CD4-positive, alpha-beta T cell treated with Interleukin-15 for 4 hours (primary cell): ENCODE data around the gene GOLGA6L7.
"Not testable (repeated sequence)": the region's sequence is repeated elsewhere in the genome, so short reads cannot be mapped to it uniquely, and the experiment has no call there.

Experiments used
- DNase-seq: peaks from one replicate; pipeline ENCODE4 v3.0.0-alpha.2; 2020; ENCODE audit warnings: low spot score

GOLGA6L7 gene

DNA sequence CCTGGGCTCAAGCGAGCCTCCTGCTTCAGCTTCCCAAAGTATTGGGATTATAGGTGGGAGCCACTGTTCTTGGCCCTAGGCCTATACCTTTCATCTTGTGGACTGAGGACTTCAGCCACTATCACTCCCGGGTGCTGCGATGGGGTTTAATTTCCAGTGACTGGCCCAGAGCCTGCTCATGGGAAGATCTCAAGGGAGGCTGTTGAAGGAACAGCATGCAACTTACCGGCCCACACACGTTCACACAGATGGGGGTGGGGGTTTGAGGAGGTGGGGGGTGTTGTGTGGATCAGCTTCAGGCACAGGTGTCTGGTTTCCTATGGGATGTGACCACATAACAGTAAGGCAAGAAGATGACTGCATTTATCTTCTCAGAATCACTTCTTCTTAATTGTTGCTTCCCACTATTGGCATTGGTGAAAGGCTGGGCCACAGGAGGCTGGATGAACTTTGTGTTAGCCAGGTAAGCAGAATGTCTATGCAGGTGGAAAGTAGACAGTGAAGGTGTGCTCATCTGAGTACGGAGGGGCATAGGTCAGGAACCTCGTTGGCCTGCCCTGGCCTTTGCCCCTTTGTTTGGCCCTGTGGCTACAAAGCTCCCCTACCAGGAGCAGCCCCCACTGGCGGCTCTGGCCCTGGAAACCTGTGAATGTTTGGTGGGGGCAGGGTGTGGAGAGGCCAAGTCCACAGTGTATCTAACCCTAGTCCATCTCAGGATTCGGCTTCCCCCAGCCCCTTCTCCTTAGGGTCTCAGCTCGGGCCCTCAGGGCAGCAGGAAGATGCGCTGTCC lies 35.9 kb upstream of the GOLGA6L7 start:
- no peak for DNase-seq

DNA sequence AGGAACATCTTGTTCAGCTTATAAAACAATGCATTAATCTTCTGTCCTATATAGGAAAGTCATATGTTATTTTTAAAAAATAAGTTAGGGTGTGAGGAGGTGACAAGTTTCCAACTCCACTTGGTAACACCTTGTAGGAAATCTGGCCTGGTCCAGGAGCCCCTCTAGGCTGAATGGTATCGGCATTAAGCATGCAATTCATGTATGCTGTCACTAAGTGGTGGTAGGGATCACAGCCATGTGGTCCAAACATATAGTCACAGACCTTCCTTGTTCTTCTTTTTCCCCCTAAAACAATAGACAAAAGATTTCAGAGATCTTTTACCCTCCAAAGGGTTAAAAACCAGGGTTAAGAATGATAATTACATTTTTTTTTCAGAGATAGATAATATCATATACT lies 33.2 kb upstream of the GOLGA6L7 start:
- DNase-seq: no peak

DNA sequence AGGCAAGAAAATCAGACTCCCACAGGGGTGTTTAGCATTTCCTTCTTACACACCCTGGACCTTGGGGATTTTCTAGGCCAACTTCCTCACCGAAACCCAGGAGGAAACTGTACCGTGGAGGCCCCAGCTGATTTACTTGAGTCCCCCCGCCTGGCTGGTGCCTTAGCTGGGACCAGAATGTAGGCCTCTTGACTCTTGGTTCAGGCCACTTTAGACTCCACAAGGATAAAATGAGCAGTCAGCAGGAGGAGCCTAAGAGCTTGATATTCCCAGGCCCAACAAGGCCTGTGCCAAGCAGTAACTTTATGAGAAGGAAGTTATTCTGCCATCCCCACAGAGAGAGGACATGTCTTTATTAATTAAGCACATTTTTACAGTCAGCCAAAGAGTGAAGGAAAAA lies 32.7 kb upstream of the GOLGA6L7 start:
- DNase-seq: no peak

DNA sequence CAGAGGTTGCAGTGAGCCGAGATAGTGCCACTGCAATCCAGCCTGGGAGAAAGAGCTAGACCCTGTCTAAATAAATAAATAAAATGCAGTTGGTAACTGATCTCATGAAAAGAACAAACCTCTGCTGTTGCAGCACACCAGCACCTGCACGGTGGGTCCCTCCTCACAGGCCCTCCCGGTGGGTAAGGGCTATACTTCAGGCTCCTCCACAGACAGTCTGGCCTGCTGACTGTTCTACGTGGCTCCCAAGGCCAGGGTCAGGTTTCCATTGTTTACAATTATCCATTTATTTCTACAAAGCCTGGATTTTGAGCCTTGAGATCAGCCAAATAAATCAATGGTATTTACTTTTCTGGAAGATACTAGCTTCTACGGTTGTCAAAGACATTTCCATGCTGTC lies 32.2 kb upstream of the GOLGA6L7 start:
- DNase-seq: no peak

DNA sequence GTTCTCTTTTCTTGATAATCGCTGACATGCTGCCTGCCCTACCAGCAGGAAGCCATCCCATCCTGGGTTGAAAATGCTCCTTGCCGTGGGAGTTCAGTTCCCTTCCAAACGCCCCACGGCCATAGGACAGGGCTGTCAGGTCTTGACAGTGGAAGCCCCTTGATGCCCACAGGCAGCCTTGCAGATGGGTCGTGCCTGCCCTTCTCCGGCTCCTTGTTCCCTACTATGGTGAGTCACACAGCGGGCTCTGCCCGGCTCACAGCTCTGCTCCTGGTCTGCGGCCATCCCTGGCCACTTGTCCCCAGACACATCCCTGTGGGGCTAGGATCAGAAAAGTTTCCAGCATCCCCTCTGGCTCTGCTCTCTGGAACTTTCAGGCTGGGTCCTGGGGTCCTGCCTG lies 31.1 kb upstream of the GOLGA6L7 start:
- DNase-seq: no peak

DNA sequence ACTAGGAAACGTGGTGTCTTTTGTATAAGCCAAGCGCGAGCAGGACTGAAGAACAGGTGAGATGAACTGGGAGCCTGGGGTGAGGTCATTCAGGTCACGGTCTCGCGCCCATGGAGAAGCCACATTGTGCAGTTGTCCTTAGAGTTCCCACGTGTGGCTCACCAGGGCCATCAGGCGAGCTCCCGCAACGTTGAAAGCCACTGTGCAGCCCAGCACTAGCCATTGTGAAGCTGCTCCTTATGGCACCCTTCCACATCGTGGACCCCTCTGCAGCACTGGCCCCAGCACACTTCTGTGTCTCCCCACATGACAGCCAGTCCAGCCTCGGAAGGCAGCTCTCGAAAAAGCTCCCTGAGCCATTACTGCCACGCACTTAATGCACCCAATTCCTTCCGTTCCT lies 29.8 kb upstream of the GOLGA6L7 start:
- no peak for DNase-seq

DNA sequence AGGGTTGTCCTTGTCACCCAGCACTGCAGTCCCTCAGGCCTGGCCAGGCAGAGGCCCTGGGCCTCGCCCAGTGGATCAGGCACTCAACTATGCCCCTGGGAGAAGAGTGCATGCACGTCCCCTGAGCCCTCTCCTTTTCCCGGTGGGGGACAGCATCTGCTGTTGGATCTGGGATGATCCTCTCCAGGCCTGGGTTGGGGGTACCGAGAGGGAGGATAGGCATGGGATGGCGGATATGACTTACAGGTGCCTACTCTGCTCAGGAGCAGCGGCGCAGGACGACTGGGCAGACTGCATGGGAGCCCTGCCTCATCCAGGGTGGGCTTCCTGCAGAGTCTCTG lies 28.4 kb upstream of the GOLGA6L7 start:
- no peak for DNase-seq

DNA sequence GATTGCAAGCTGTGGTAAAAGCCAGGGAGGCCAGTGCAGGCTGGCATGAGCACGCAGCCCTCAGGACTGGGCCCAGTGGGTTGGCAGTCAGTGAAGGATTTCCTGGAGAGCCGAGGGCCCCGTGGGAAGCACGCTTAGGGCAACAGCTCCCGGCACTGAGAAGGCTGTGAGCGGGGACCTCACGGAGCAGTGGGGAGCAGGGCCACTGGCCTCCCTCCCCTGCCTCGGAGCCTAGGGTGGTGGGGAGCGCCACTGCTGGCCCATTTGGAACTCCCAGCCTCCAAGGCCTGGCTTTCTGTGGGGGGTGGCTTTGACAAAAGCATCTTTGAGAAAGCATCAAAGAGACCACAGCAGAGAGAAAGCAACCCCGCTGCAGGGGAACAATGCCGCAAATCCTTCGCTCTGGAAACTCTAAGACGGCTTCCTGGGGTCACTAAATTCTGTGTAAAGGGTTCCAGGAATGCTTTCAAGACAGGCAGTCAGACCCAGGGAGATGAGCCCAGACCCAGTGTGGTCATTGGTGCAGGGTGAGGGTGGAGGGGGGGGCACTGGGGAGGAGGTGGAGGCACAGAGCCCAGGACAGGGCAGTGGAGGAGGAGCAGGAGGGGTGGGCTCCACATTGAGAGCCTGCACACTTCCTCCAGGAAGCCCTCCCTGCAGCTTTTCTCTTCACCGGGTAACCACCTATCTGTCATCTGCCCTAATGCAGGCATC lies 27.8 kb upstream of the GOLGA6L7 start:
- DNase-seq: no peak

DNA sequence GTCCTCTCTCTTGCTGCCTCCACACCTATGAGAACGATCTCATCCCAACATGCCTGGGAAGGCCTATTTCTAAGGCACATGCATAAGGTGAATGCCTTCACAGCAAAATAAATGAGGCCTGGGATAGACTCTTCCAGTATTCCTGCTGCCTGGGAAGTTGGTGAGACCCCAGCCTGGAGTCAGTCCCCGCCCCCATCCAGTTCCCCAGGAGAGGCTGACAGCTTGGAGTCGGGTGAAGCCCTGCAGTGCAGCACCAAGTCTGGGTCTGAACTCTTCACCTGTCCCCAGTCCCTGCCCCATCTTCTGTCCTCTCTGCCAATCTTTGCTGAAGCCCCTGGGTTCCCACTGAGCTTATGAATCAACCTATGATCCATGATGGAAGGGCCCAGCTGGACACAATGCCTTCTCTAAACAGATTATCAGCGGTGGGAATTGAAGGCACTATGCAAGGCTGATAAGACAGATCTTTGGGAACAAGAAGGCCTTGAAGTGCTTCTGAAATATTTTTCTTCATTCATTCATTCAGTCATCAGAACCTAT lies 27.1 kb upstream of the GOLGA6L7 start:
- DNase-seq: no peak

DNA sequence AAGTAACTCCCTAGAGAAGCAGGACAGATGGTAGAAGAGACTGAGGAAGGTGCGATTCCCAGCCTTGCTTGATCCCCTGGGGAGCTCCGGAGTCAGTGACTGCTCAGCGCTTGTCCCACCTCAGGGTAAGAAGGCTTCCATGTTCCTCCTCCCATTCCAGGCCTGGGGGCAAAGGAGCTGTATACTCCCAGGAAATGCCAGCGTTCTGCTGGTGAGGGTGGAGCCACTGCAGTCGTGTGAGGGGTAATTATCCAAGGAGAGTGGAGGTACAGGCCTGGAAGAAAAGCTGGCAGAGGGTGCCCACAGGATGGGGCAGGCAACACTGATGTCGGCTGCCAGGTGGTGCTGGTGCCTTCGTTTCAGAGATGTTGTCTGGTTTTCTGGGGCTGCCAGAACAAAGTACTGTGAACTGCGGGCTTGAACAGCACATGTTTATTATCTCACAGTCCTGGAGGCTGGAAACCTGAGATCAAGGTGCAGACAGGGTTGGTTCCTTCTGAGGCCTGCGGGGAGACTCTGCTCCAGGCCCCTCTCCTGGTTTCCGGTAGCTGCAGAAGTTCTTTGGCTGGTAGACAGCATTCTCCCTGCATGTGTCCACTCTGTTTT lies 25.2 kb upstream of the GOLGA6L7 start:
- no peak for DNase-seq

DNA sequence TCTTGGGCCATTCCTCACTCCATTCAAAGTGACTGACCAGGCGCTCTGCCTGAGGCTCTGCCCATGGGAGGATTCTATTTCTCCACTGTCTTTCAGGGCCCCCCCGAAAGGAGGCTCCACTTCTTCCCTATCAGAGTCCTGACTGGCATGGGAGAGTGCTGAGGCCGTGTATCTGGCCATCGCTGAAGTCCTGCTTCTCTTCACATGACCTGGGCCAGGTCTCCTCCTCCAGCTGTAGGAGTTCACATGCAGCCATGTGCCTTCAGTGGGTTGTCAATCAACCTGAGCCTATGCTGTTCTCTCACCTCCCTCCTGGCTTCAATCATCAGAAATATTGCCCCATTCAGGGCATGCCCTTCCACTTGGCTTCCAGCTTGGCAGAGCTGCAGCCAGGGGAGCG lies 24.6 kb upstream of the GOLGA6L7 start:
- DNase-seq: no peak

DNA sequence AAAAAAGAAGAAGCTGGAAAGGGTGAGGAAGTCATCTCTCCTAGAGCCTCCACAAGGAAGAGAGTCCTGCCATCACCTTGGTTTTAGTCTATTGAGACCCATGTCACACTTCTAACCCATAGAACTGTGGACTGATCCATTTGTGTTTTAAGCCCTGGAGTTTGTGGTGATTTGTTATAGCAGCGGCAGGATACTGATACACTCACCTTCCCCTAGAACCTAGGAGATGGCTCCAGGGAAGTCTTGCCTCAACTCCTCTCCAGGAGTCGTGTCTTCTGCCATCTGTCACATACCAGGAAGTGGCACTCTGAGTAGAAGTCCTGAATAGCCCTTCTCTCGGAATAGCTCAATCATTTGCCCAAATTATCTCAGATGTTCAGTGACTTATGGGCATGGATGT lies 22.7 kb upstream of the GOLGA6L7 start:
- no peak for DNase-seq

DNA sequence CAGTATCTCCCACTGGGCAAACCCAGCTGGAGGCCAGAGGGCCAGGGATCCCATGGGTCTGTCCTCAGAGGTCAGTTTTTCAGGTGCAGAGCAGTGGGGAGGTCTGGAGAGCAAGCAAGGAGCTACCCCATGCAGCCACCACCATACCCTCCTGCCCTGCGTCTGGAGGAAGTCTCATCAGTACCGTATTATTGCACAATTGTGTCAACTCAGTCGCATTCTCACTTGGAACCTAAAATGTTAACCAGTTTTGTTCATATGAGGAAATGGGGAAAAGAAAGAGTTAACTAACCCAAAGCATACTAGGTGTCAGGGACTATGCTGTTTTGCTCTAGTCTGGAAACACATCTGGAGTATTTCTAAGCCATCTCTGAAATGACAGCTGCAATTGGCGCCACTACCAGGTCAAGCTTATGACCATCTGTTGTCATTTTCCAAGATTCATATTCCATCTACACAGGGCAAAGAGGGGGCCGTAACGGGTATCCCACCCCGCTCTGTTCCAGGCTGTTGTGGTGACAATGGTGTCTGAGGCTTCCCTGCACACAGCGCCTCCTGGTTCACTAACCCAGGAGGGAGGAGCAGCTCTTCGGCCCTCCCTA lies 20.4 kb upstream of the GOLGA6L7 start:
- DNase-seq: no peak

DNA sequence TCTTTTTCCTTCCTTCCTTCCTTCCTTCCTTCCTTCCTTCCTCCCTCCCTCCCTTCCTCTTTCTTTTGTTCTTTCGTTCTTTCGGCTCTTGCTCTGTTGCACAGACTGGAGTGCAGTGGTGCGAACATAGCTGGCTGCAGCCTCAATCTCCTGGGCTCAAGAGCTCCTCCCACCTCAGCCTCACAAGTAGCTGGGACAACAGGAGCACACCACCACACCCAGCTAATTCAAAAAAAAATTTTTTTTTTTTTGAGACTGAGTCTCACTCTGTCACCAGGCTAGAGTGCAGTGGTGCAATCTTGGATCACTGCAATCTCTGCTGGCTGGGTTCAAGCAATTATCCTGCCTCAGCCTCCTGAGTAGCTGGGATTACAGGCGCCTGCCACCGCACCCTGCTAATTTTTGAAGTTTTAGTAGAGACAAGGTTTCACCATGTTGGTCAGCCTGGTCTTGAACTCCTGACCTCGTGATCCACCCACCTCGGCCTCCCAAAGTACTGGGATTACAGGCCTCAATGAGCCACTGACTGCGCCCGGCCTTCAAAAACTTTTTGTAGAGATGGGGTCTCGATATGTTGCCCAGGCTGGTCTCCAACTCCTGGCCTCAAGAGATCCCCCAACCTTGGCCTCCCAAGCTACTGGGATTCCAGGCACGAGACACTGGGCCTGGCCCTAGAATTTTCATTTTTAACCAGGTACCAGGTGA lies 13.3 kb upstream of the GOLGA6L7 start:
- DNase-seq: not testable (repeated sequence)

DNA sequence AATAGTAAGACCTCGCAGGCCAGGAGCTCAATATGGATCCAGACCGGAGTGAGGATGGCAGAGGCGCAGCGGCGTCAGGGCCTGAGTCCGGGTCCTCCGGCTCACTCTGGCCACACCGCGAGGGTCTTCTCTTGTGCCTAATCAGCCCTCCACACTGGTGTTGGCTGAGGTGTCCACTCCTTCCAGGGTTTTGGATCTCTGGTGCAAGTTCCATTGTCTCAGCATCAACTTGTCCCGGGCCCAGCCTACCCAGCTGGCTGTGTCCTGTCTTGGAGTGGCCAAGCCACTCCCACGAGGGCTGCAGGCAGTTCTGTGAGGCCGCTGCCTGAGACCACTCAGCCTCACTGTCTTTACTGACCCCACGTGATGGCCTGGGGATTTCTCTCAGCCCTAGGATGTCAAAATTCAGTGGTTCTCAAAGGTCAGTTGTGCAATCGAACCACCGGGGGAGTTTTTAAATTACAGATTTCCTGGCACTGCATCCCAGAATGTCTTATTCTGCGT lies 12.6 kb upstream of the GOLGA6L7 start:
- DNase-seq: no peak

DNA sequence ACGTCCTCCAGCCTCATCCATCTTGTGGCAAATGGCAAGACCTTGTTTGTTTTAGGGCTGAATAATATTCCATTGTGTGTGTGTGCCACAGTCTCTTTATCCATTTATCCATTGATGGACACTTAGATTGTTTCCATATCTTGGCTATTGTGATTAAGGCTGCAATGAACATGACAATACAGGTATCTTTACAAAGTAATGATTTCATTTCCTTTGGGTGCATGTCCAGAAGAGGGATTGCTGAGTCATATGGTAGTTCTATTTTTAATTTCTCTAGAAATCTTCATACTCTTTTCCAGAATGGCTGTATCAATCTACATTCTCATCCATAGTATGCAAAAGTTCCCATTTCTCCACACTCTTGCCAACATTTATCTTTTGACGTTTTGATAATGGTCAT lies 6.1 kb upstream of the GOLGA6L7 start:
- DNase-seq: not testable (repeated sequence)

DNA sequence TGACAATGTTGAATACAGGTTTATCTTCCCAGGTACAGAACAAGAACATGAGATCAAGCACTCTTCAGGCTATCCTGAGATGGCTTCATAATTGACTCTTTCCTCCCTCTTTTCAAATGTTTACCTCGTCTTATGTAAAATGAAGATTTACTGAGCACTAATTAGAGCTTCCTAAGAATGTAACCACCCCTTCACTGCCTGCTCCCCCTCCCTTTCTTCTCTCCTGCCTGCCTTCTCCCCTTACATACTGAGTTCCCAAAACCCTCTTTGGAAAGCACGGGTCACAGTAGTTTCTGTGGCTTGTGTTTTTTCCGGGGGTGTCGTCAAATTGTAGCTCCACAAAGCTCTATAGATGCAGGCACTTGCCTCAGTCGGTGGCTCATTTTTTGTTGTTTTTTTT lies 5.2 kb upstream of the GOLGA6L7 start:
- DNase-seq: not testable (repeated sequence)

DNA sequence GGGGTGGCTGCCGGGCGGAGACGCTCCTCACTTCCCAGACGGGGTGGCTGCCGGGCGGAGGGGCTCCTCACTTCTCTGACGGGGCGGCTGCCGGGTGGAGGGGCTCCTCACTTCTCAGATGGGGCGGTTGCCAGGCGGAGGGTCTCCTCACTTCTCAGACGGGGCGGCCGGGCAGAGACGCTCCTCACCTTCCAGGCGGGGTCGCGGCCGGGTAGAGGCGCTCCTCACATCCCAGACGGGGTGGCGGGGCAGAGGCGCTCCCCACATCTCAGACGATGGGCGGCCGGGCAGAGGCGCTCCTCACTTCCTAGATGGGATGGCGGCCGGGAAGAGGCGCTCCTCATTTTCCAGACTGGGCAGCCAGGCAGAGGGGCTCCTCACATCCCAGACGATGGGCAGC lies 1.3 kb upstream of the GOLGA6L7 start:
- not testable (repeated sequence) for DNase-seq

DNA sequence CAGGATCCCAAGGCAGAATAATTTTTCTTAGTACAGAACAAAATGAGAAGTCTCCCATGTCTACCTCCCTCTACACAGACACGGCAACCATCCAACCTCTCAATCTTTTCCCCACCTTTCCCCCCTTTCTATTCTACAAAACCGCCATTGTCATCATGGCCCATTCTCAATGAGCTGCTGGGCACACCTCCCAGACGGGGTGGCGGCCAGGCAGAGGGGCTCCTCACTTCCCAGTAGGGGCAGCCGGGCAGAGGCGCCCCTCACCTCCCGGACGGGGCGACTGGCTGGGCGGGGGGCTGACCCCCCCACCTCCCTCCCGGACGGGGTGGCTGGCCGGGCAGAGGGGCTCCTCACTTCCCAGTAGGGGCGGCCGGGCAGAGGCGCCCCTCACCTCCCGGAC lies 827 bp upstream of the GOLGA6L7 start:
- DNase-seq: not testable (repeated sequence)

DNA sequence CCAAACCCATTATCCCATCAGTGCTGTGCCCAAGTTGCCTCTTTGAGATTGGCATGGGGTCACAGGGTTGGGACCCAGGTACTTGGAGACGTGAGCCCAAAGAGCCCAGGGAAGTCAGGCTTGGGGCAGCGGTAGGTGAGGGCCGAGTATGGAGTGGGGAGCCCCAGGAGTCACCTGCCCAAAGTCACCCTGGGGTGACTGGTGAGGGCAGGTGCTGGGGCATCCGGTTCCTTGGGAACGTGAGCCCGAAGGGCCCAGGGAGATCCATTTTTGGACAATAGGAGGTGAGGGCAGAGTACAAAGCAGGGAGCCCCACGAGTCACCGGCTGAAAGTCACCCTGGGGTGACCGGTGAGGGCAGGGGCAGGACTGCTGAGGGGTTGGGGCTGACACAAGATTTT lies 485 bp downstream of the GOLGA6L7 start:
- not testable (repeated sequence) for DNase-seq

DNA sequence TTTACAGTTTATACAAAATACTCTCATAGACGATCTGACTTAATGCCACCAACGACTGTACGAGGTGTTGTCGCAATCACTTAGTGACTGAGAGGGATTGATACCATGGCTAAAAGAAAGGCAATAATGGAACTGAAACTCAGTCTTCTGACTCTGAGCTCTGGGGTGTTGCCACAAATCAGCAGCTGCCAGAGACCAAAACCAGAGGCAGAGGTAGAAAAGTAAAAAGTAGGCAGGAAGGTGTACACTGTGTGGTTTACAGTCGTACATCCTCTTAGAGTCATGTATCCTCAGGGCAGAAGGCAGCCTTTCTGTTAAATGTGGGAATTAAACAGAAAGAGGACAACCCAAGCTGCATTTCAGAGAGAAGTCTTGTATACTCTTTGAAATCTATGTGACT lies 1.2 kb downstream of the GOLGA6L7 start:
- DNase-seq: not testable (repeated sequence)

DNA sequence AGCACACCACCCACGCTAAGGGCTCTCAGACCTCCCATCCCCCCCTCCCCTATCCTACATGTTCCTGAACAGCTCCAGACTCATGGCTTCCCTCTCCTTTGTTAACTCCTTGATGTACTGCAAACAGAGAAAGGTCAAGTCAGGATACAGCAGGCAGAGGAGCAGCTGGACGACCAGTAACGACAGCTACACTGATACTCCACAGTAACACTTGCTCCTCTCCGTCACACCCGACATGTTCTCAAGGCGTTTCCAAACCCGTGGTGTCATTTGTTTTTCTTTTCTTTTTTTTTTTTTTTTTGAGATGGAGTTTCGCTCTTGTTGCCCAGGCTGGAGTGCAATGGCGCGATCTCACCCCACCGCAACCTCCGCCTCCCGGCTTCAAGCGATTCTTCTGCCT lies 4.3 kb downstream of the GOLGA6L7 start:
- DNase-seq: not testable (repeated sequence)
